Muscle of leg (tissue), 11 donors: ENCODE measurements around the gene RELL2. TPM values are rescaled to one million over a fixed set of nuclear protein-coding genes. Genes with fewer than 3 reads are reported as not detected.

Source experiments
- DNase-seq: peaks from one replicate; pipeline ENCODE4 v3.0.0; 2013
- H3K27ac ChIP-seq: one replicate; pipeline ENCODE4 v1.5.1; 2013; ENCODE audit warnings: mild to moderate bottlenecking, low read length, control low read depth
- H3K27me3 ChIP-seq: one replicate; pipeline ENCODE4 v1.6.1; 2013; ENCODE audit warnings: low read length; ENCODE audit not compliant: control insufficient read depth, insufficient read depth
- H3K36me3 ChIP-seq: one replicate; pipeline ENCODE4 v1.6.1; 2013; ENCODE audit warnings: low read length; ENCODE audit not compliant: control insufficient read depth, insufficient read depth
- H3K4me1 ChIP-seq: one replicate; pipeline ENCODE4 v1.6.1; 2013; ENCODE audit warnings: low read length; ENCODE audit not compliant: control insufficient read depth, insufficient read depth
- H3K4me3 ChIP-seq: one replicate; pipeline ENCODE4 v1.5.1; 2013; ENCODE audit warnings: low read length, control low read depth
- H3K9me3 ChIP-seq: replicated peaks from 2 replicates; pipeline ENCODE4 v1.6.1; 2013; ENCODE audit warnings: low read depth, low read length; ENCODE audit not compliant: control insufficient read depth
- WGBS: methylation state at CpG from one replicate; pipeline ENCODE4 v1.1.5; 2013; ENCODE audit warnings: missing lambda C conversion rate; ENCODE audit not compliant: insufficient coverage; 5-methylcytosine and 5-hydroxymethylcytosine counted together
- polyA plus RNA-seq, 8 donors: library from polyadenylated mRNA; unstranded; fragments of 120-200 nt; gene quantifications; one replicate each; pipeline versions ENCODE4 v1.2.1 to v1.2.3, GENCODE V29; 2013; ENCODE audit warnings: inconsistent platforms in 1 of 8, low replicate concordance in 1 of 8; ENCODE audit not compliant: insufficient read length in 8 of 8, insufficient read depth in 1 of 8
- total RNA-seq: library from RNA; stranded (reverse); fragments of 120-200 nt; gene quantifications from one replicate; pipeline ENCODE4 v1.2.4, GENCODE V29; 2013

RELL2 gene
- total and polyA plus RNA-seq, 9 donors = 0.18 to 0.53 (median 0.36) TPM

- H3K27me3 ChIP-seq = peaks cover 4% of the 10 kb centered on the region
These were observed 12.4 kb downstream of the RELL2 start for GRCh38 chr5:141649056-141649688.

GRCh38 chr5:141649972-141650371 lies 13.2 kb downstream of the RELL2 start:
- no peak for DNase-seq
- H3K4me1 ChIP-seq = peaks cover 10% of the 10 kb centered on the region
- peaks cover 15% of the 10 kb centered on the region for H3K36me3 ChIP-seq
- H3K27me3 ChIP-seq = peaks cover 4% of the 10 kb centered on the region
- no peaks in the 10 kb centered on the region for H3K9me3 ChIP-seq
- no peak overlapping the region for H3K4me3 ChIP-seq
- no peak overlapping the region for H3K27ac ChIP-seq

More at GRCh38 chr5:141649056-141649688, 12.4 kb downstream of the RELL2 start:
- WGBS = 79% methylated on average over 8 of the region's 17 CpGs
- Histone ChIP-seq H3K4me3 (no peak overlapping the region), H3K4me1 (peaks cover 10% of the 10 kb centered on the region), H3K9me3 (no peaks in the 10 kb centered on the region), H3K36me3 (peaks cover 20% of the 10 kb centered on the region), H3K27ac (no peak overlapping the region)
- DNase-seq = no peak

- peaks cover 22% of the 10 kb centered on the region for H3K36me3 ChIP-seq
- H3K4me1 ChIP-seq = peaks cover 10% of the 10 kb centered on the region
- under 1% methylated on average over 35 of the region's 50 CpGs for WGBS
- no peak within 1 kb of the TSS for H3K27ac ChIP-seq
- H3K9me3 ChIP-seq = no peaks in the 10 kb centered on the region
- peak; percentile 85 for DNase-seq
- H3K27me3 ChIP-seq = peaks cover 4% of the 10 kb centered on the region
- peak within 1 kb of the TSS; percentile 64 for H3K4me3 ChIP-seq
These were observed 14.3 kb downstream of the RELL2 start, which contains the start of gene FCHSD1 for GRCh38 chr5:141650851-141651727. TSS of gene FCHSD1 (minus strand) at chr5:141651418. CDS start at chr5:141651368, 50 bp downstream.

GRCh38 chr5:141651728-141652105 lies 14.9 kb downstream of the RELL2 start:
- Histone ChIP-seq H3K4me3 (peak overlapping the region; percentile 64), H3K36me3 (peaks cover 20% of the 10 kb centered on the region), H3K27me3 (peaks cover 4% of the 10 kb centered on the region), H3K4me1 (peaks cover 10% of the 10 kb centered on the region), H3K27ac (no peak overlapping the region), H3K9me3 (no peaks in the 10 kb centered on the region)
- no peak for DNase-seq
- WGBS = 50% methylated on average over 4 of the region's 9 CpGs

- no peak overlapping the region for H3K4me3 ChIP-seq
- H3K4me1 ChIP-seq = peaks cover 10% of the 10 kb centered on the region
- DNase-seq = no peak
- WGBS = no CpG with 5 or more reads among the region's 2 CpGs
- H3K27me3 ChIP-seq = peaks cover 4% of the 10 kb centered on the region
- H3K9me3 ChIP-seq = no peaks in the 10 kb centered on the region
- no peak overlapping the region for H3K27ac ChIP-seq
- peaks cover 18% of the 10 kb centered on the region for H3K36me3 ChIP-seq
These were observed 17.5 kb downstream of the RELL2 start for GRCh38 chr5:141654298-141654697.

GRCh38 chr5:141655020-141655419 lies 18.2 kb downstream of the RELL2 start:
- no peak overlapping the region for H3K4me3 ChIP-seq
- no peak overlapping the region for H3K27ac ChIP-seq
- no peak for DNase-seq
- WGBS = 91% methylated on average over 6 of the region's 7 CpGs
- no peaks in the 10 kb centered on the region for H3K9me3 ChIP-seq
- H3K36me3 ChIP-seq = peaks cover 20% of the 10 kb centered on the region
- peaks cover 10% of the 10 kb centered on the region for H3K4me1 ChIP-seq
- peaks cover 4% of the 10 kb centered on the region for H3K27me3 ChIP-seq

GRCh38 chr5:141656396-141656795 lies 19.6 kb downstream of the RELL2 start:
- peaks cover 24% of the 10 kb centered on the region for H3K36me3 ChIP-seq

GRCh38 chr5:141657404-141657803 lies 20.6 kb downstream of the RELL2 start:
- Histone ChIP-seq H3K36me3 (peaks cover 27% of the 10 kb centered on the region), H3K9me3 (no peaks in the 10 kb centered on the region), H3K27ac (no peak overlapping the region), H3K4me3 (no peak overlapping the region), H3K4me1 (no peaks in the 10 kb centered on the region), H3K27me3 (no peaks in the 10 kb centered on the region)
- 100% methylated on average over 1 of the region's 1 CpG for WGBS
- DNase-seq = no peak

More at GRCh38 chr5:141656396-141656795, 19.6 kb downstream of the RELL2 start:
- no peak for DNase-seq
- H3K27ac ChIP-seq = no peak overlapping the region
- 89% methylated on average over 8 of the region's 9 CpGs for WGBS
- no peaks in the 10 kb centered on the region for H3K9me3 ChIP-seq
- peaks cover 4% of the 10 kb centered on the region for H3K4me1 ChIP-seq
- H3K27me3 ChIP-seq = peaks cover 2% of the 10 kb centered on the region
- H3K4me3 ChIP-seq = no peak overlapping the region

GRCh38 chr5:141657937-141658545 lies 21.2 kb downstream of the RELL2 start:
- no peaks in the 10 kb centered on the region for H3K27me3 ChIP-seq
- no peaks in the 10 kb centered on the region for H3K9me3 ChIP-seq
- no peak overlapping the region for H3K27ac ChIP-seq
- no peaks in the 10 kb centered on the region for H3K4me1 ChIP-seq
- H3K36me3 ChIP-seq = peaks cover 28% of the 10 kb centered on the region
- H3K4me3 ChIP-seq = no peak overlapping the region
- WGBS = 78% methylated on average over 6 of the region's 8 CpGs
- DNase-seq = no peak

GRCh38 chr5:141662028-141662427 lies 25.2 kb downstream of the RELL2 start:
- WGBS = 84% methylated on average over 10 of the region's 17 CpGs

More at GRCh38 chr5:141662028-141662427, 25.2 kb downstream of the RELL2 start:
- H3K27me3 ChIP-seq = no peaks in the 10 kb centered on the region
- no peak overlapping the region for H3K27ac ChIP-seq
- no peaks in the 10 kb centered on the region for H3K9me3 ChIP-seq
- no peaks in the 10 kb centered on the region for H3K4me1 ChIP-seq
- DNase-seq = no peak
- no peak overlapping the region for H3K4me3 ChIP-seq
- peaks cover 32% of the 10 kb centered on the region for H3K36me3 ChIP-seq
